SH-SY5Y (cell line): Measurements from ENCODE around the gene EDC3.

Experiments
- GATA2 ChIP-seq: IDR thresholded peaks from 2 replicates; pipeline ENCODE4 v1.6.1; 2011; ENCODE audit warnings: mild to moderate bottlenecking, low read depth, low read length
- GATA3 ChIP-seq: IDR thresholded peaks from 2 replicates; pipeline ENCODE4 v1.6.1; 2011; ENCODE audit warnings: low read depth, mild to moderate bottlenecking, low read length, moderate library complexity

- TF ChIP-seq GATA3 = no peak
- no peak for TF ChIP-seq GATA2
Measured at GRCh38 chr15:74709011-74709410, 13.2 kb upstream of the EDC3 start.
